ENCODE measurements around the gene NKAIN4.

NKAIN4 gene

DNA sequence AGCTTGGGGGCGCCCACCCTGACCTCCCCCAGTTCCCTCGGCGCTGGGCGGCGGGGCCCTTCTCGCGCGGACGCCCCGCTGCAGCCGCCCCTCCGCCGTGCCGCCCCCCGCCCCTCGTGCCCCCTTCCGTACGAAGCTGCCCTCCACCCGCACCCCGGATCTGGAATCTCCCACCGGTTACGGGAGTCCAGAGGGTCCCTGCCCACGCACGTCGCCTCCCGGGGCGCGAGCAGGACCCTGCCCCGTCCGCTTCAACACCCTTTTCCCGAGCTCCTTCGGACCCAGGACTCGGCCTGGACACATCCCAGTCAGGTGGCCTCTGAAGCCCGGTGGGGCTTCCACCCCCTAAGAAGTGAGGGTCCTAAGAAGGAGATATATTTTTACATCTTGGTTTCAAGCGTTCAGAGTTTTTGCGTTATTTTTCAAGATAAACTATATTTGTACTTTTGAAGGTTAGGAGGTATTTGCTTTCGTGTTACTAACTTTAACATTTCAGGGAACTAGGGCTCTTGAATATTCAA, 18.9 kb upstream of the NKAIN4 start:
- FAIRE-seq, result no peak

DNA sequence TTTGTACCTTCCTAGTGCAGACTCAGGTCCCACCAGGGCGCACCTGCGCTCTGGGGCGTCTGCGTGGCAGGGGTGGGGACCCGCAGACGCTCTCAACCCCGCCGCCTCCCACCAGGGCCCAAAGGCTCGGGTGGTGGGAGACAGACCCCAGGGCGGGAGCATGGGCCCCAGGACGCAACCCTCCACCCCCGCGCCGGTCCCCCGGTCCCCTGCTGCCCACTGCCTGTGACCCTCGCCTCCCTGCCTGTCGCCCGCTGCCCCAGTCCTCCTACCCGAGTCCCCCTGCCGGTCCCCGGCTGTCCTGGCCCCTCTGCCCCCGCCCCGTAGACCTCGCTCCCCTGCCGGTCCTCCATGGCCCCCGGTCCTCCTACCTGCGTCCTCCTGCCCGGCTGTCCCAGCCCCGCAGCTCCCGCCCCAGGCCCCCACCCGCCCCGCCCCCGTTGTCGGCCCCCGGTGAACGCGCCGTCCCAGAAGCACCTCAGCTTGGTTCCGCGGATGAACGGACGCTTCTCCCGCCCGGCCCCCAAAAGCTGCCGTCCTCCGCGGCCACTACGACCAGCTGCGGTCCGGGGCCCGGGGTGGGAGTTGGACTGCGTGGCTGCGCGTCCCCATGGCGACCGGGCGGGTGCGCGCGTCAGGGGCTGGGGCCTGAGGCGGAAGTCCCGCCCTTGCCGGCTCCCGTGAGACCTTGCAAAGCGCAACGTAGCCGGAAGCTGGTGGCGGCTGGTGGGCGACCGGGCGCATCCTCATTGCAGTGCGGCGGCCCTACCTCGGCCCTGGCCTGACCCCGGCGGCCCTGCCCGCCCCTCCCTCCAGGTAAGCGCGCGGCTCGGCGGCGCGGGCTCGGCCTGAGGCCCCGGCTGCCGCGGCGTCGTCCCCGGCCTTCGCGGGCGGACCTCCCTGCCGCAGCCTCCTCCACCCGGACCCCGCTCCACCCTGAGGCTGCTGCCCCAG, 18.1 kb upstream of the NKAIN4 start, which contains the start of gene ARFGAP1:
ARFGAP1 (plus strand) TSS at position 709 of the 954 bp plus-strand sequence. CDS start 2,768 bp downstream, outside the sequence.
- no peak for FAIRE-seq

DNA sequence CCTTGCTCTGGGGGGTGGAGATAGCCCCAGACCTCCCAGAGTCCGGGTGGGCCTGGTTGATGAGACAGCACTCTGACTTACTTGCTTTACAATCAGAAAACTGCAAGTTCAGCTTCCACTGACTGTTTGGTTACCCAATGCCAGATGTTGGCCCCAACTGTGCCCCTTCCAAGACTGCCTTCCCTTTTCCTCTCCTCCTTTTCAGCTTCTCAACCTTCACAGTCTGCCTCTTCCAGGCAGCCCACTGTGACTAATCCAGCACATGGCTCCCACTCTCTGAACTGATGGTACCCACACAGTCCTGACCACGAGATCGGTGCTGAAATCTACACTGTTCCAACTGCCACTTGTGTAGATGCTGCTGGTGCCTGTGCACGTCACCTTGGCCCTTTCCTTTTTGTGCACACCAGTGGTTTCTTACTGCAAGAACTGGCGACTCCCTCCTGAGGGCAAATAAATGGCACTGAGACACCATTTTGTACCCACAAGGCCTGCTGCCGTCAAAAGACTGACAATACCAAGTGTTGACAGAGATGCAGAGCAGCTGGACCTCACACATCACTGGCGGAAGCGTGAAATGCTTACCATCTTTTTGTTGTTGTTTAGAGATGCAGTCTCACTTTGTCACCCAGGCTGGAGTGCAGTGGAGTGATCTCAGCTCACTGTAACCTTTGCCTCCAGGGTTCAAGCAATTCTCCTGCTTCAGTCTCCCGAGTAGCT, 16.5 kb upstream of the NKAIN4 start:
- no peak for FAIRE-seq

DNA sequence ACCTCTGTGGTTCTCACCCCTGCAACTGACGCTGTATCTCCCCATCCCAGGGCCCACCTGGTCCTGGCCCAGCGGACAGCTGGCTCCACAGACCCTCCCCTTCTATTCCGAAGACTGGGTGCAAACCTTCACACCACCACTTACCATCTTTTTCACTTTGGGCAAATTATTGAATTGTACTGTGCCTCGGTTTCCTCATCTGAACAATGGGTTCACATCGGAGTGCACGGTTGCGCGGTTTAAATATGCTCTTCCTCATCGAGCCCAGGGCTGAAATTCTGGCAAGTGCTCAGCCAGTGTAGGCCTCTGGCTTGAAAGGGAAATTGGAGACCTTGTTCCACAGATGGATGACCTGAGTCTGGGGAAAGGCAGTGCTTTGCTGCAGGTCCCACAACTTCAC, 15.5 kb upstream of the NKAIN4 start:
- no peak for FAIRE-seq

DNA sequence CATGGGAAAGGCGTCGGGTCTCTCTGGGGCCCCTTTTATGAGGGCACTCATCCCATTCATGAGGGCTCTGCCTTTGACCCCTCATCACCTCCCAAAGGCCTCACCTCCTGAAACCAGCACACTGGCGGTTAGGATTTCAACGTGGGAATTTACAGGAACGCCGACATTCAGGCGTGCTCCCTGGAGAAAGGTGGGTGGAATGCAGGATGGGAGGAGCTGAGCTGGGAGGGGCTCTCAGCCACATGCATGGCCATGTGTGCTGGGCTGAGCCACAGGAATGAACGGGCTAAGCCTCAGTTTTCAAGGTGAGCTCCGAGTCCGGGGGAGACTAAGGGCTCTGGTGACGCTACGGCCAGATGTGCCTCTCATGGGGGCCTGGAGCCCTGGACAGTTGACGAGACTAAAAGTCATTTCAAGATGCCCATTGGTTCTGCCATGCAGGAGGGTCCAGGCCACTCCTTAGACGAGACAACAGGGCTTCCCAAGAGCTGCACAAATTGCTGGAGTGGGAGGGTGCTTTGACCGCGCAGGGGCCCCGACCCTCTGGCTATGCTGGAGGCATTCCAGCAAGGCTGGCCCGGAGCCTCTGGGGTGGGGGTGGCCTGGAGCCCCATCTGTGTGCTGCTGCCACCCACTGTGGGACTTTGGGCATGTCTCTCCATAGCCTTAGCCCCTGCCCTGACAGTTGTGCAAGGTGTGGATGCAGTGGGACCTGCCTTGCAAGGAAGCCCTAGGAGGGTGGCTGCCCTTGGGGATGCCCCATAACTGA, 14.6 kb upstream of the NKAIN4 start:
- FAIRE-seq, result no peak

DNA sequence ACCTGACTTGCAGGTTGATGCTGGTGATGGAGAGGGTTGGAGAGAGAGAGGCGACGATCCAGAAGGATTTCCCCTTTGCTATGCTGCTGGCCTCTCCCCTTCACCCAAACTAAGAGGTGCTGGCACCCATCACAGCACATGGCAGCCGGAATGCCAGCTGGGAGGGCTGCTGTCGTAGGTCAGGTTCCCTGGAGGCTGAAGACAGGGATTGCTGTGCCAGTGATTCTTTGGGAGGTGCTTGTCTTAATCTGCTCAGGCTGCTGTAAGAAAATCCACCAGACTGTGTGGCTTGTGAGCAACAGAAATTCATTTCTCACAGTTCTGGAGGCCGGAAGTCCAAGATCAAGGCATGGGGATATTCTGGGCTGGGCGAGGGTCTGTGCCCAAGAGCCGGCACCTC, 14.0 kb upstream of the NKAIN4 start:
- no peak for FAIRE-seq

DNA sequence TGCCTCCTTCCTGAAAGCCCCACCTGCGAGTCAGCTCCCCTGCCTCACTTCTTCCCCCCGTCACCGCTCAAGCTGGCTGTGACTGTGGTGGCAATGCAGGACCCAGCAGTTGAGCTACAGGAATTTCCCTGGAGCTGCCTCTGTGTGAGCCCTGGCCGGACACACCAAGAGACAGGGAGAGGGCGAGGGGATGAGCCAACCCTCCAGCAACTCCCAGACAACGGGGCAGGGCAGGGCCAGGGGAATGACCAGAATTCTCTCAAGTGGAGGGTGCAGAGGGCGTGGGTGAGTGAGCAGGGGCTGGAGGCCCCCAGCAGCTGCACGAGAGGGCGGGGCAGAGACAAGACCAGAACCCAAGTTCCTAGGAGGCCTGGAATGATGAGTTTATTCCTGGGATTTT, 13.4 kb upstream of the NKAIN4 start:
- FAIRE-seq, result no peak

DNA sequence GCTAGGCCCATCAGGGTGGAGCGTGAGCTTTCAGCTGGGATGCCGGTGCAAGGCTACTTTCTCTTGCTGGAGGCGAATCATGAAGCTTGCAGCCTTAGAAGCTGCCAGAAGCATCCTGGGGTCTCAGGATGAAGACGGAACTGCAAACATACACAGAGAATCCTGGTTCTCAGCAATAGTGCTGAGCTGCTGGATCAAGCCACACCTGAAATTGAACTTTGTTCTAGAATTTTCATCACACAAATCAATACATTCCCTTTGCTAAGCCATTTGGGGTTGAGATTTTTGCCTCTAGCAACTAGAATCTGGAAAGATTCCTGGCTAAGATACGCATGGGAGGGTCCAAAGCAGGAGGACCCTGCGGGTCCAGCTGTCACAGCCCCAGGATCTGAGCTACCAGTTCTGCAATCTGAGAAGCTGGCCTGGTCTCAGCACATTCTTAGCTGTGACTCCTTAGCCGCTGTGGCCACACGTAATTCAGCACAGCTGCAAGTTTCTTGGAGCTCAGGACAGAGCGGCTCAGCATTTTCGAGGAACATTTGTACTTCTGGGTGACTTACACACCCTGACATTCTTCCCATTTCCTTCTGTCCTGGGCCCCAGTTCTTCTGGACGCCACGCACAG, 11.7 kb upstream of the NKAIN4 start:
- no peak for FAIRE-seq

DNA sequence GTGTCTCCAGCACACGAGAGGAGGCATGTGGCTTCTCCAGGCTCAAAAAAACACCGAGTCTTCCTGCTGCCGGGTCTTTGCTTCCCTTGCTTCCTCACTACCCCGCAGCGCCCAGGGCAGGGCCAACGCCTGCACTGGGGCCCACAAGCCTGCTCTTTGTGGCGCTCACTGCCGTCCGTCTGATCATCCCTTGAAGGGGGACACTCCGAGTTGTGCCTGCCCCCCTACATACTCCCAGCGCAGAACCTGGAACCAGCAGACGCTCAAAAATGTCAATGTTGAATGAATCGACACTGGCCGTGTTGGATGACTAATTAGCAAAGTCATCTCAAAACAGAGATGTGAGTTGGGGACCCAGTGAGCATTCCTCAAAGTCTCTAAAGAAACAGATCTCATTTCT, 10.3 kb upstream of the NKAIN4 start:
- FAIRE-seq, result no peak

DNA sequence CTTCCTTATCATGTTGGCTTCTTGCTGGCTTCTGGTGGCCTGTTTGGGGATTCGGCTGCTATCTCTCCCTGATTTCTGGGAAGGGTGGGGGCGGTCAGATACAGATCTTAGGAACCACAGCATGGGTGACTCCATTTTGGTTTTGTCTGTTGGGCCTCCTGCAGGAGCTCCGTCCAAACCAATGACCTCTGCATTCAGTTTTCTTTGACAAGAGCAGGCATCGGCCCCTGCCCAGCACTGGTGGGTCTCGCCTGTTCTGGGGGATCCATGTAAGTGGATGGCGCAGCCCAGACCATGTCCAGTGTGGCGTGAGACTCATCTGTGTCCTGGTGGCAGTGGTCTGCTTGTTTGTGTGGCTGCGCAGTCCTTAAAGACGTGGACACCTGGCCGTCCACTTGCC, 9.7 kb upstream of the NKAIN4 start:
- FAIRE-seq, result no peak

DNA sequence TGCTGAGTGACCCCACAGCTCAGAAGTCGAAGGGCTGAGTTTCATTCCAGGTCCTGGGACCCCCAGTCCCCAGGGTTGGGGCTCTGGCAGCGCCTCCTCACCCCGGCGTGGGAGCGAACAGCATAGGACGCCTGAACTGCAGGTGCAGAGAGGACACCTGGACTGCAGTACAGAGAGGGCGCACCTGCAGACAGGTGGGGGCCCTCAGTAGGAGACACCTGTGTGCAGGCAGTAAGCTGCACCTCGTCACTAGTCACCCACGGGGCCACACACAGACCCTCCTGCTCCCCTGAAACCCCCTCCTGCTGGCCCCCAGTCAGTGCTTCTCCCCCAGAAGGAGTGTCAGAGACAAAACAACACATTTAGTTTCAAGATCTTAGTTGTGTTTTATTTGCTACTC, 8.6 kb upstream of the NKAIN4 start:
- FAIRE-seq, result no peak

DNA sequence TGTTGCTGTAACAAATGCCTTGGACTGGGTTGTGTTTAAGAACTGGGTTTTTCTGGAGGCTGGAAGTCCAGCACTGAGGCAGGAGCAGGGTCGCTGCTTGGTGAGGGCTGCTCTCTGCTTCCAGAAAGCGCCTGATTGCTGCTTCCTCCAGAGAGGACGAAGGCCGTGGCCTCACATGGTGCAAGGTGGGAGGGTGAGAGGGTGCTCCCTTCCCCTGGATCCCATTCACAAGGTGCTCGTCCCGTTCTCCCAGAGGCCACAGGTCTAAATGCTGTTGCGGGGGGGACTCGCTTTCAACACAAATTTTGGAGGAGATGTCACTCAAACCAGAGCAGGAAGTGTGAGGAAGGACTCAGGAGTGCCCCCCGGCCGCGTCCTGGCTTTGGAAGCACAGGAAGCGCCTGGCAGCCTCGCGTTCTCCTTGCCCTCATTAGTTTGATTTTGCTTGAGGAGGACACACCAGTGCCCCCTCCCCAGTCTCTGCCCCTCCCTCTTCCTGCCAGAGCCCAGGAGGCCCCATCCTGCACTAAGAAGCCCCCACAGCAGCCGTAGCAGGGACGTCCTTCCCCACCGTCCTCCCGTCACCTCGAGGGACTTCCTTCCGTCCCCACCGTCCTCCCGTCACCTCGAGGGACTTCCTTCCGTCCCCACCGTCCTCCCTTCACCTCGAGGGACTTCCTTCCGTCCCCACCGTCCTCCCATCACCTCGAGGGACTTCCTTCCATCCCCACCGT, 7.7 kb upstream of the NKAIN4 start:
- no peak for FAIRE-seq

DNA sequence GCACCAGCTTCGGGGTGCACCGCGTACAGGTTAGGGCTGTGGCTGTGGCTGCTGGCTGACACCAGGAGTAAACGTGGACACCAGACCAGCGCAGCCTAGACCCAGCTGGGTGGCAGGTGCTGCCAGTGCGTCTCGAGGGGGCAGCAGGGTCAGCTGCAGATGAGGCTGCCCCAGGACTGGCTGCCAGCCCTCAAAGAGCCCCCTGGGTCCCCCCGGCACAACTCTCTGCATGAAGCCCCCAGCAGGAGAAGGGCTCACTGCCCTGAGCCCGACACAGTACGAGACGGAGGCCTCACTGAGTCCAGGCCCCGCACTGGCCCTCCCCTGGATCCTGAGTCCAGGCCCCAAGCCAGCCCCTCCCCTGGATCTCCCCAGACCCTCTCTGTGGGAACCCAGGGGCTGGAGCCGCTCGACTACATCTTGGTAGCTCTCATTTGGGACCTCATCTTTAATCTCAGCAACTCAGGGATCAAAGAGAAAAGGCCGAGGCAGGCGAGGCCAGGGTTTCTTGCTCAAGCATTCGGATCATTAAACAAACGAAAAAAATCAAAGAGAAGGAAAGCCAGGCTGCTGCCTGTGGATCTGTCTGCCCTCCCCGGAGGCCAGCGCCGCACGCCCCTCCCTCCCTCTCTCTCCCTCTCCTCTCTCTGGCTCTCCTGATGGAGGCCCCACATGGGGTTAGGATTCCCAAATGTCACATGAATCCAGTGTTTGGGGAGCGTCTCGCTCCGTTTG, 7.0 kb upstream of the NKAIN4 start:
- no peak for FAIRE-seq

DNA sequence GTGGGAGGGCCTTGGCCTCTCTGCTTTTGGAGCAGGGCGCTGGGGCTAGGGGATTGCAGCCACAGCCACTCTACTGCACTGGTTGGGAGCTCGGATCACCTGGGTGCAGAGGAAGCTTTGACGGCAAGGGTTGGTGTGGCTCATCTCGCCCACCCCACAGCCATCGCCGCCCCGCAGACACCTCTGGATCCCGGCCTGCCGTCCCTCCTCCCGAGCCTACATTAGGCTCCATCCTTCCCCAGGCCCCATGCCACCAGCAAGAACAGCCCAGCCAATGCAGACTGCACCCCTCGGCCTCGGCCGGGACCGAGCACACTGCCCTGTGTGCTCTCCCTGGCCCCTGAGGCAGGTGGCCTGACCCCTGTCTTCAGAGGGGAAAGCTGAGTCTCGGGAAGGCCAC, 6.3 kb upstream of the NKAIN4 start:
- FAIRE-seq, result no peak

DNA sequence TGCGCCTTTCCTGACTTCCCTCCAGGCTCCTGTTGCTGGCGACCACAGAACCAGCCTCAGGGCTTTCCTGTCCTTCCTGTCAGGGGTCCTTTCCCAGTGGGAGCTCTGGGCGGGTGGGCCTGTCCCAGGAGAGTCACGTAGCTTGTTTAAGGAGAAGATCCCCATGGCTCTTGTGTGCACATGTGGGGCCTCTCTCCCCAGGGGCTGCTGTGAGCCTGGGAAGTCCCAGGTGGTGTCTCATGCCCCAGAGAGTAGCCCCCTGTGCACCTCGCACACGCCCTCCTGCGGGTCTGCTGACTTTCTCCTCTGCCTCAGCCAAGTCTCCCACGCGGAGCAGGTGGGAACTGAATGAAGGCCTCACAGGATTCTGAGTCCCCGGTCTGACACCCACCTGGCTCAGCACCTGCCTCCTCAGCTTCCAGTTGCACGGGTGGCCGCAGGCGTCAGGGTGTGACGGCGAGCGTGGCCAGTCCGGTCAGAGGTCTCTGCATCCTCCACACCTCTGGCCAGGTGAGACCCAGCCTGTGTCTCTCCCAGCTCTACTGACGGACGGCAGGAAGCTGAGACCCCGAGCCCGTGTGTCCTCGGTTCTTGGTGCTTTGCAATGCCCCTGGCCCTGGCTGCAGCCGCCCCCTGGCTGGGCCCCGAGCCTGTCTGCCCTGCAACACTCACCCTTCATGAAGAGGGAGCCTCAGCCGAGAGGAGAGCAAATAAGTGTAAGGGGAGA, 5.6 kb upstream of the NKAIN4 start:
- no peak for FAIRE-seq

DNA sequence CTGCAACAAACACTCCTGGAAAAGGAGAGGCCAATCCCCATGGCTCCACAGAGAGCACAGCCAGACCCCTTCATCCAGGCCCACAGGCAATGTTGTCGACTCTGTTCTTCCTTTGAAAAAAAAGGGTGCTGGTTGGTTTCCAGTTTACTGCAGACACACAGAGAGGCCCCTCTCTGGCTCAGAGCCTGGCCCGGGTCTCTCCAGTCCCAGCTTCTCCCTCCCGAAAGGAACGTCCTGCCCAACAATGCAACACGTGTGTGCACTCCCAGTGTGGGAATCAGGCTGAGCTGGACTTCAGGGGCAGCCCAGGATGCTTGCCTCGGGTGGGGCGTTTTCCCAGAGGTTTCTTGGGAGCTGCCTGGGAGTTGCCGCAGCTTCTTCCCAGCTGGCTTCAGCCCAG, 4.5 kb upstream of the NKAIN4 start:
- no peak for FAIRE-seq

DNA sequence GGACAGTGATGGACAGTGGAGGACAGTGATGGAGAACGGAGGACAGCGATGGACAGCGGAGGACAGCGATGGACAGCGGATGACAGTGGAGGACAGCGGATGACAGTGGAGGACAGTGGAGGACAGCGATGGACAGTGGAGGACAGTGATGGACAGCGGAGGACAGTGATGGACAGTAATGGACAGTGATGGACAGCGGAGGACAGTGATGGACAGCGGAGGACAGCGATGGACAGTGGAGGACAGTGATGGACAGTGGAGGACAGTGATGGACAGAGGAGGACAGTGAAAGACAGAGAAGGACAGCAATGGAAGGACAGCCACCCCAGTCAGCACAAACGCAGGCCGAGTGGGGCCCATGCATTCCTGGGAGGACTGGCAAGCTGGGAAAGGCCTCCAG, 3.4 kb upstream of the NKAIN4 start:
- FAIRE-seq, result no peak

DNA sequence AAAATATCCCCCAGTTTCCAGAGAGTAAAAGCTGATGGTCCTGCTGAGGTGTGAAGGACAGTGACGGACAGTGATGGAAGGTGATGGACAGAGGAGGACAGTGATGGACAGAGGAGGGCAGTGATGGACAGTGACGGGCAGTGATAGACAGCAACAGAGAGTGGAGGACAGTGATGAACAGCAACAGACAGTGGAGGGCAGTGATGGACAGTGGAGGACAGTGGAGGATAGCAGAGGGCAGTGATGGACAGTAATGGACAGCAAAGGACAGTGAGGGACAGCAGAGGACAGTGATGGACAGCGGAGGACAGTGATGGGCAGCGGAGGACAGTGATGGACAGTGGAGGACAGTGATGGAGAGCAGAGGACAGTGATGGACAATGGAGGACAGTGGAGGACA, 2.7 kb upstream of the NKAIN4 start:
- no peak for FAIRE-seq

DNA sequence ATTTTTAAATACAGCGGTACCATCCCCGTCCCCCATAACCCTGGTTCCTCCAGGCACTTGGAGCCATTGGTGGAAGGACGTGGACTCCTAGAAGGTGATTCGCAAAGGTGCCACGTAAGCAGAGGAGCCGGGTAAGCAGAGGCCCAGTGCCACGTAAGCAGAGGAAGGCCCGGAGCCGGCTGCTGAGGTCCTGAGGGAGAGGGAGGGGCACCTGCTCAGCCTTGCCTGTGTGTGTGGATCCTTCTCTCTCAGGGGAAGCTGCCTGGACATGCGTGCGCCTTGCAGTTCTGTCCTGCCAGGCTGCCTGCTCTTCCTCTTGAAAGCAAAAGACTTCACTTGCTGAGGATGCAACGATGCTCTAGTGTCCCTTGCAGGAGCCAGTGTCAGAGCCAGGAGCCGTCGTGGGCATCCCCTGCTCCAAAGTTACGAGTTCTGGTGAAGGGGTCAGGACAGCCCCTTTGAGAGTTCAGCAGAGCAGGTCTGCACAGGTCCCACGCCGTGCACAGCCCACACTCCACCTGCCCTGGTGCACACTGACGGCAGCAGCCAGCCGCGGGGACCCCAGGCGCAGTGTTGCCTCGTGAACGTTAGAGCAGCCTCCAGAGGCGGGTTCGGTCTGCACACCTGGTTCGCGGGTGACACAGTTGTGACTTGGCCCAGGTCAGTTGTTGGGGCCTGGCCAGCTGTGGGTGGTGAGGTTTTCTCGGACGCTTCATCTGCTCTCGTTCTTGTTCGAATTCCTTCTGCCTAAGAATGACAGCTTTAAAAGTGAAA, 1.9 kb upstream of the NKAIN4 start:
- no peak for FAIRE-seq
